ENCODE measurements around the gene ITGB5.

The ITGB5 gene

GRCh38 chr3:124903896-124904834 is 17.0 kb upstream of the ITGB5 start:
- H3K4me3 ChIP-seq (ENCODE audit: low read depth, low read length) = no peak overlapping the region
- no peak for DNase-seq (ENCODE audit: low read depth, low spot score)
- no peak for TF ChIP-seq CTCF (IDR thresholded peaks at IDR 0.05; ENCODE audit: insufficient read depth, low read length, missing control alignments)
- ChIA-PET CTCF (interaction anchor here (0.7 to 9.1 kb wide), 13 partner anchors 9 to 338 kb away, joined by 3 to 467 read pairs (median 5); no protein-coding TSS in a partner anchor), POLR2A (no interaction called here)

- no peak for TF ChIP-seq CTCF (IDR thresholded peaks at IDR 0.05; ENCODE audit: insufficient read depth, low read length, missing control alignments)
- no peak overlapping the region for H3K4me3 ChIP-seq (ENCODE audit: low read depth, low read length)
- no peak for DNase-seq (ENCODE audit: low read depth, low spot score)
- ChIA-PET POLR2A (no interaction called here), CTCF (interaction anchor here (0.6 to 3.7 kb wide), 7 partner anchors 14 to 136 kb away, joined by 3 to 18 read pairs (median 4); no protein-coding TSS in a partner anchor)
Measured at GRCh38 chr3:124896824-124897526, 9.8 kb upstream of the ITGB5 start.

- POLR2A ChIA-PET = interaction anchor here (0.6 kb wide), 1 partner anchor 127 kb away, joined by 3 read pairs; no protein-coding TSS in a partner anchor
- TF ChIP-seq CTCF (IDR thresholded peaks at IDR 0.05; ENCODE audit: insufficient read depth, low read length, missing control alignments) = no peak
- CTCF ChIA-PET = interaction anchor here (0.9 to 3.7 kb wide), 8 partner anchors 9 to 207 kb away, joined by 3 to 18 read pairs (median 4); no protein-coding TSS in a partner anchor
- DNase-seq (ENCODE audit: low read depth, low spot score) = no peak
- no peak overlapping the region for H3K4me3 ChIP-seq (ENCODE audit: low read depth, low read length)
Measured at GRCh38 chr3:124895756-124896155, 8.6 kb upstream of the ITGB5 start.

GRCh38 chr3:124893526-124893925 is 6.4 kb upstream of the ITGB5 start:
- TF ChIP-seq CTCF (IDR thresholded peaks at IDR 0.05; ENCODE audit: insufficient read depth, low read length, missing control alignments) = no peak
- no peak overlapping the region for H3K4me3 ChIP-seq (ENCODE audit: low read depth, low read length)
- no peak for DNase-seq (ENCODE audit: low read depth, low spot score)
- ChIA-PET POLR2A (no interaction called here), CTCF (interaction anchor here (0.5 to 5.6 kb wide), 4 partner anchors 9 to 326 kb away, joined by 3 to 59 read pairs (median 3); no protein-coding TSS in a partner anchor)

GRCh38 chr3:124890573-124891190 is 3.5 kb upstream of the ITGB5 start:
- H3K4me3 ChIP-seq (ENCODE audit: low read depth, low read length) = no peak overlapping the region
- DNase-seq (ENCODE audit: low read depth, low spot score) = no peak
- CTCF ChIA-PET = interaction anchor here (0.7 to 5.6 kb wide), 8 partner anchors 9 to 288 kb away, joined by 3 to 59 read pairs (median 10); no protein-coding TSS in a partner anchor
- no peak for TF ChIP-seq CTCF (IDR thresholded peaks at IDR 0.05; ENCODE audit: insufficient read depth, low read length, missing control alignments)
- POLR2A ChIA-PET = interaction anchor here (0.6 kb wide), 1 partner anchor 292 kb away, joined by 4 read pairs; no protein-coding TSS in a partner anchor

Measured in AG04449 (cell line).